ENCODE results near the gene SCARB1.

DNA sequence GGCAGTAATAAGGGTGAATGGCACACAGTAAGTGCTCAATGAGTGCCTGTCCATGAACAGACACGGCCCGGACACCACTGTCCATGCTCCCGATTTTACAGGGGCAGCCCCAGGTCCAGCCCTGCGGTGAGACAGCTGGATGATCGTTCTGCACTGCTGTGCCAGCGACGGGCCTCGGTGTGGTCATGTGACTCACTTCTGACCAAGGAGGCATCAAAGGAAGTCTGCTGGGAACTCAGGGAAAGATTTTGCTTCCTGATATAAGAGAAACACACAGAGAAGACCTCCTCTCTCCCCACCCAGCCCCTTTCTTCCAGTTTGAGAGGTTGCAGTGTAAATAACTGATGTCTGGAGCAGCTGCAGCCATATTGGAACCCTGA, 126.6 kb downstream of the SCARB1 start:
- TF ChIP-seq, protein P1, sequence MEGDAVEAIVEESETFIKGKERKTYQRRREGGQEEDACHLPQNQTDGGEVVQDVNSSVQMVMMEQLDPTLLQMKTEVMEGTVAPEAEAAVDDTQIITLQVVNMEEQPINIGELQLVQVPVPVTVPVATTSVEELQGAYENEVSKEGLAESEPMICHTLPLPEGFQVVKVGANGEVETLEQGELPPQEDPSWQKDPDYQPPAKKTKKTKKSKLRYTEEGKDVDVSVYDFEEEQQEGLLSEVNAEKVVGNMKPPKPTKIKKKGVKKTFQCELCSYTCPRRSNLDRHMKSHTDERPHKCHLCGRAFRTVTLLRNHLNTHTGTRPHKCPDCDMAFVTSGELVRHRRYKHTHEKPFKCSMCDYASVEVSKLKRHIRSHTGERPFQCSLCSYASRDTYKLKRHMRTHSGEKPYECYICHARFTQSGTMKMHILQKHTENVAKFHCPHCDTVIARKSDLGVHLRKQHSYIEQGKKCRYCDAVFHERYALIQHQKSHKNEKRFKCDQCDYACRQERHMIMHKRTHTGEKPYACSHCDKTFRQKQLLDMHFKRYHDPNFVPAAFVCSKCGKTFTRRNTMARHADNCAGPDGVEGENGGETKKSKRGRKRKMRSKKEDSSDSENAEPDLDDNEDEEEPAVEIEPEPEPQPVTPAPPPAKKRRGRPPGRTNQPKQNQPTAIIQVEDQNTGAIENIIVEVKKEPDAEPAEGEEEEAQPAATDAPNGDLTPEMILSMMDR (IDR thresholded peaks at IDR 0.05; ENCODE audit: insufficient read depth, low read depth, low read length), result no peak
- no peak for TF ChIP-seq EZH2 (IDR thresholded peaks at IDR 0.05; ENCODE audit: insufficient read depth, low read length)

All from astrocyte (in vitro differentiated cells and primary cell).